GM19193 (cell line): ENCODE data around the gene PIGU.

Source experiments
- POLR2A ChIP-seq: IDR thresholded peaks from 4 replicates; pipeline ENCODE4 v1.6.1; 2011; ENCODE audit not compliant: insufficient read depth, insufficient read length; ENCODE audit errors: extremely low read depth

Gene PIGU

DNA sequence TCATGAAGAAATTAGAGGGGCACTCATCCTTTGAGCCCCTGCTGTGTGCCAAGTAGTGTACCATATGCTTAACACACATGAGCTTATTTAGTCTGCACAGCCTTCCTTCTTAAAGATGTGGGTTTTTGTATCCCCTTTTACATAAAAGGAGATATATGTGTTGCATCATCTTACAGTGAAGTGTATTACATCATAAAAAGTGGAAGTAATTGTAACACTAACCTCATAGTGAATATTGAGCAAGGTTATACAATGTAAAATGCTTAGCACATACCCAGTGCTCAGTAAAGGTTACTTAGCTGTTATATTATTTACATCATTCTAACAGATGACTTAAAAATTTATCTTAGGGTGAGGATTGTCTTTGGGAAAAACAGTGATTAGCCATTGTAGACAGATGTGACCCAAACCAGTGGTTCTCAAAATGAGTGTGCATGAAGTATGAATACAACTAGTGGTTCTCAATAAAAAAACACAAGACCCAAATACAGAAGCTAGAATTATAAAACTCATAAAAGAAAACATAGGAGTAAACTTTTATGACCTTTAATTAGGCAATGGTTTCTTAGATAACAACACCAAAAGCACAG is 3.8 kb upstream of the PIGU start:
- no peak for TF ChIP-seq POLR2A

DNA sequence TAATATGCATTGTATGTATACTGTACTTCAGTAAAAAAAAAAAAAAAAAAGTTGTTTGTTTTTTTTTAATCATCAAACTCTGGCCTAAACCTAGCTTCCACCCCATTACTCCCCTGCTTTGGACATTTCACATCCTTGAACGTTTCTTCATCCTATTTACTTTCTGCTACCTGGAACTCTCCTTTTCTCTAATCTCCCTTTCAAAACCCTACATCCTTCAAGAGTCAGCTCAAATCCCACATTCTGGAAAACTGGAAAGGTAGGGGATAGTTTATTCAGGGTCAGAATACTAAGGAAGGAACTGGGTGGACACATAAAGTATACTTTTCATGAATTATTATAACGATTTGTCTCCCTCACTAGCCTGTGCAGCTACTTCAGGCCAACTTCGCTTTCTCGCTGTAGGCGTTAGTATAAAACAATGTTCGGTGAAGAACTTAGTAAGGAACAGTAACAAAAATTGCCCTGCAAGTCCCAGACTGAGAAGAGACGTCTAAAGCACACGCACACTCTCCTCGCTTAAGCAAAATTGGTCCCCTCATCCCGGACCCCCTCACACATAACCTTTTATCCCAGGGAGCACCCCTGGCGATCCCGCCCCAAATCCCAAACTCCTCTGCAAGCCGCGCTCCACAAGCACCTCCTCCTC is 775 bp downstream of the PIGU start:
- TF ChIP-seq POLR2A = no peak

DNA sequence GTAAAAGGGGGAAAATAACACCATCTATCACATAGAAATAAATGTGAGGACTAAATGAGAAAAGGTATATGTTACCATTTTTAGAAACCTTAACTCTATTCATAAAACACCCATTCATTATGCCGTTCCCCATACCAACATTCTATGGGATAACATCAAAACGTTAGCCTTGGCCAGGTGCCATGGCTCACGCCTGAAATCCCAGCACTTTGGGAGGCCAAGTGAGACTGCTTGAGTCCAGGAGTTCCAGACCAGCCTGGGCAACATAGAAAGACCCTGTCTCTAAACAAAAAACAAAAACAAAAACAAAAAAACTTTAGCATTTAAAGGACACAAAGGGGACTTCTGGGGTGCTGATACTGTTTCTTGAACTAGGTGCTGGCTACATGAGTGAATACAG is 1.3 kb downstream of the PIGU start:
- no peak for TF ChIP-seq POLR2A

DNA sequence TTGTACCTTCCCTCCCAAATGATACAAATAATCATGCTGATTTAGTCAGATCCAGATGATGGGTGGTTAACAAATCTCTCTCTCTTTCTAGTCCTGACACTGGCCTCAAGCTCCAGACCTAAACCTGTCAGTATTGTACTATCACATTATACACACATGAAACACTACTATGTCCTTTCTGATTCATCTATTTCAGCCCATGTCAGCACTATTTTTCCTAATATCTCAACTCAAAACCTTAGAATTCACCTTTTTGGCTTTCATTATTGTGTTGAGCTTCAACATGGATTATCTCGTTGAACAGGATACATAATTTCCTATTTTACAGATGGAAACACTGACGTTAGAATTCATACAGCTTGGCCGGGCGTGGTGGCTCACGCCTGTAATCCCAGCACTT is 3.5 kb downstream of the PIGU start:
- no peak for TF ChIP-seq POLR2A

DNA sequence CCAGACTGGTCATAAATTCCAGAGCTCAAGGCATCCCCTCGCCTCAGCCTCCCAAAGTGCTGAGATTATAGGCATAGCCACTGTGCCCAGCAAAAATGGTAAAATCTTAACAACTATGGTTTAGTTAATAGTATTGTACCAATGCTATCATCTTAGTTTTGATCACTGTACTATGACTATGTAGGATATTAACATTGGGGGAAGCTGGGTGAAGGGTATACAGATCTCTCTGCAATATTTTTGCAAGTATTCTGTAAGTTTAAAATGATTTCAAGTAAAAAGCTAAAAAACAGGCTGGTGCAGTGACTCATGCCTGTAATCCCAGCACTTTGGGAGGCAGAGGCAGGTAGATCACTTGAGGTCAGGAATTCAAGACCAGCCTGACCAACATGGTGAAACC is 7.8 kb downstream of the PIGU start:
- TF ChIP-seq POLR2A = no peak

DNA sequence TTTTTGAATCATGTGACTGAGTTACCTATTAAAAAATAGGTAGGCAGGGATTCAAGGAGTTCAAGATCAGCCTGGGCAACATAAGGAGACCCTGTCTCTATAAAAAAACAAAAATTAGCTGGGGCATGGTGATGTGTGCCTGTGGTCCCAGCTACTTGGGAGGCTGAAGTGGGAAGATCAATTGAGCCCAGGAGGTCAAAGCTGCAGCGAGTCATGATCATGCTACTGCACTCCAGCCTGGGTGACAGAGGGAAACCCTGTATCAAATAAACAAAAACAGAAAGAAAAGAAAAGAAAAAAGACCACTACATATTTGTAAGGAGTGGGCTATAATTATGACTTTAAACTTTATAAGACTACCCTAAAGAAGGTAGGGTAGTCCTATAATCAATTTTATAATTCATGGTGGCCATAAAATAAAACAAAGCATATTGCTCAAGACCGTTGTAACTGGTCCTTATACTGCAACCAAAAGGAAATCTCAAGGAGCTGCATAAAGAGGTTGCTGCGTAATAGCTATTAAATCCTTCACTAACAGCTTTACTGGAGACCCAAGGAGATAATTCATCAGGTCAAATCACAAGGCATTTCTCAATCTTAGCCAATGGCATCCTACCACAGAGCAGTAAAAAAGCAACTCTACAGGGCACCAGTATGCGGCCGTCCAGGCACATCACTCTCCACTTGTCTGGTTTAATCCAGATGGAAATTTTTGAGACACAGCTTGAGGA is 13.5 kb downstream of the PIGU start:
- no peak for TF ChIP-seq POLR2A

DNA sequence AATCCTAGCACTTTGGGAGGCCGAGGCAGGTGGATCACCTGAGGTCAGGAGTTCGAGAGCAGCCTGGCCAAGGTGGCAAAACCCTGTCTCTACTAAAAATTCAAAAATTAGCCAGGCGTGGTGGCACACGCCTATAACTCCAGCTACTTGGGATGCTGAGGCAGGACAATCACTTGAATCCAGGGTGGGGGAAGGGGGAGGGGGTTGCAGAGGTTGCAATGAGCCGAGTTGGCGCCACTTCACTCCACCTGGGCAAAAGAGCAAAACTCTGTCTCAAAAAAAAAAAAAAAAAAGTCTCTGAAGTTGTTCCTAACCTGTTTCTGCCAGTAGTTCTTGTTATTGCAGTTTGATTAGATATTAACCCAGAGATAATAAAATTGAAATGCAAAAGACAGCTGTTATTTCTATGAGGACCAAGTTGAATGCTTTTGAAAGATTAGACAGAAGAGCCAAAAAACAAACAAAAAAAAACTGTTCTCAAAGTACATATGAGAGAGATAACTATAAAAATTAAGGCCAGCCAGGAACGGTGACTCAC is 22.6 kb downstream of the PIGU start:
- no peak for TF ChIP-seq POLR2A

DNA sequence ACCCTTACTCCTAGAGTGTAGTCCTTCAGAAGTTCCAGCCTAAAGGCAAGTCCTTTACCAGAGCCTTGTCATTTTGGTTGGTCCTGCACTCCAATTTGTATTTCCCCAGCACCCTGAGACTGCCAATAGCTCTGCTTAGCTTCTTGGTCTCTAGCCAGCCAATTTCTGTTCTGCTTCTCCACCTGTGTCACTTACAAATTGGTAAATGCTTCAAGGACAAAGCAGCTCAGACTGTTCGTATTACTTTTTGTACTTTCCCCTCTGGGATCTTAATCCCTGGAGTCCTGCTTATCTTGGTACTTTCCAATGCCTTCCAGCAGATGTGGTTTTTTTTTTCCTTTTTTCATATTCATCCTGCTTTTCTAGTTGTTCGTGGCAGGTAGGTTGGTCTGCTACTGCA is 25.7 kb downstream of the PIGU start:
- TF ChIP-seq POLR2A = no peak

DNA sequence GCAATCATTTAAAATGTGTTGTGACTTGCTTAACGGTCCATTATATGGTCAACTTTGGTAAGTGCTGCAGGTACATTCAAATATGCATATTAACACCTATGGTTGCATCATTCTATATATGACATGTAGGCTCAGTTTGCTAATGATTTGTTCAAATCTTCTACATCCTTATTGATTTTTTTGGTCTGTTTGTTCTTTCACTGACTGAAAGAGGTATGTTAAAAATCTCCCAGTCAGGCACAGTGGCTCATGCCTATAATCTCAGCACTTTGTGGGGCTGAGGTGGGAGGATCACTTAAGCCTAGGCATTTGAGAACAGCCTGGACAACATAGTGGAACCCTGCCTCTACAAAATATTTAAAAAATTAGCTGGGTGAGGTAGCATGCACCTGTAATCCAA is 29.2 kb downstream of the PIGU start:
- TF ChIP-seq POLR2A = no peak

DNA sequence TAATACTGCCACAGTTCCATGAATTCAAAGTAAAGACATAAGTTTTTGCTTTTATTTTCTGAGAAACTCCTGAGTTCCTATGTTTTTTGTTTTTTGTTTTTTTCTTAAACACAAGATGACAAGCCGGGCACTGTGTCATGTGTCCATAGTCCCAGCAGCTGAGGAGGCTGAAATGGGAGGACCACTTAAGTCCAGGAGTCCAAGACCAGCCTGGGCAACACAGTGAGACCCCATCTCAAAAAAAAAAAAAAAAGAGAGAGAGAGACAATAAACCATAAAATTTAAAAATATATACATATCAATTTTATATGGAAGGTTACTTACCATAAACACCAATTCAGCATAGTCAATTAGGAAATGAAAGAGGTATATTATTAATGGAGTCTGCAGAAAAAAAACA is 31.9 kb downstream of the PIGU start:
- TF ChIP-seq POLR2A = no peak

DNA sequence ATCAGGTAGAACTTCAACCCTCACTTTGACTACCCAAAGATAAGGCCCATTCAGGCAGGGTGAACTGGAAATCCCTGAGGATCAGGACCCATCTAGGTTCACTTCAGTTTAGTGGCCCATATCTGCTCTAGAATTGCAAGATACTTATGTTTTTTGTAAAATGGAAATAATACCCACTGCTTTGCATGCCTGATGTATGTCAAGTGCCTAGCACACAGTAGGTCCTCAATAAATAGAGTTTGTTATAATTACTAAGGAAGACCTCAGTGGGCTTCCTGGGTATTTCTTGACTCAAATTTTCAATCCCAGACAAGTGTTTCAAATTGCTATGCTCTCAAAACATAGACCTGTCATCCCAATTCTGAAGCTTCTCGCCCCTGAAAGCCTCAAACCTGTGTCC is 32.5 kb downstream of the PIGU start:
- no peak for TF ChIP-seq POLR2A

DNA sequence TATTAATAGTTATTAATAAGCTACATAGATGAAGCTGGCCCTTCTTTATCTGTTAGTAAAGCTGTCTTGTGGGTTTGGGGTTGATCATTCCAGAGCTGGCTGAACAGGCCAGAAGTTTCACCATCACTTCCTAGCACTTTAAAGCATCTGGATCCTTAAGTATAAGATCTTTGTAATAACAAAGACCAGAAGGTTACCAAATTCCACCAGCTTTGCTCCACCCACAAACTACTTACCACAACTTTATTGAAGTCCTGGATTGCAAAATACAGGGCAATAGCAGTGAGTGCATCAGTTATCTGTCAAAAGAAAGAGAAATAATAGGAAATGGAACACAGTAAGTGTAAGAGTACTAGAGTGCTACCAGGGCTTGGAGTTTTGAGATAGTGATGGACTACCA is 33.0 kb downstream of the PIGU start:
- TF ChIP-seq POLR2A = no peak

DNA sequence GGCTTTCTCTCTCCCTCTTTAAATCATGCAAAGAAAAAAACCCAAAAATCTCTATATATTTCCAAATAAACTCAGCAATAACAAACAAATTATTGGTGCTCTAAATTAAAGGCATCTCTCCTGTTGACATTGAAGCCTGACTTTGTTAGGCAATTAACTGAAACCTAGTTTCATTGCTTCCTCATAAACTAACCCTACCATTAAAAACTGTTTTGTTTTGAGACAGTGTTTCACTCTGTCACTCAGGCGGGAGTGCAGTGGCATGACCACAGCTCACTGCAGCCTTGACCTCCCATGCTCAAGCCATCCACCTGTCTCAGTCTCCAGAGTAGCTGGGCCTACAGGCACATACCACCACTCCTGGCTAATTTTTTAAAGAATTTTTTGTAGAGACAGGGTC is 34.9 kb downstream of the PIGU start:
- TF ChIP-seq POLR2A = no peak

DNA sequence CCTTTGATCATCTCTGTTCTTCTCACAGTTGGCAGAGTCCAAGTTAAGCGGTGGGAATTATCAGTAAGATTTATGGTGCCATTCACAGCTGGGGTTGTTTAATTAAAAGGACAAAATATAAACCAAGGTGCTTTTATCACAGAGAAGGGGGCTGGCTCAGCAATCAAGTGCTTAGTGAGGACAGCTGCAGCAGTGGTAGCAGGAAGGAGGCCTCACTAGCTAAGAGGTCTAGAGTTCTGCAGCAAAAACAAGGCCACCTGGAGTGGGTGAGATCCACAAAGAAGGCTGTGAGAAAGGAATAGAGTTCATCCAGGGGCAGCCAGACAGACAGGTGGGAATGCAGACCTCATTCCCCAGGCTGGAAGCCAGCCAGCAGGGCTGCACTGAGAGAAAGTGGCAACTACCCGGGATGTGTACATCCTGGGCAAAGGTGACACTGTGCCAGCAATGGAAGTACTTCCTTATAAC is 37.1 kb downstream of the PIGU start:
- no peak for TF ChIP-seq POLR2A

DNA sequence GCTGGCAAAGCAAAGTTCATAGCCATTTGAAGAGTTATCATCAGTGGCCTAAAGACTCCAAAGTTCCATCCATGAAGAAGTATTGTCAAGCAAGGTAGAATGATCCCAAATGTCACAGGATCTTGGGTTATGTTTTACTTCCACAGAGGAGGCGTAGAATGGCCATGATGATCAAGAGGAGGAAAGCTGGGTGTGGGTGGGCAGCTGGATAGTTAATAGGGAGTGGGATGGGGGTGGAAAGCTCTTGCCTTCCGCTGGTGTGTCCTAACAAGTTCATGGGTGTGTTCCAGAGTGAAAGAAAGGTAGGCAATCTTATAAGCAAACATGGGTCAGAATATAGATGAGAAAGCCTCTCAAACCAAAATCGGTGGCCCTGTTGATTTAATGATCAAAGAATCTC is 38.4 kb downstream of the PIGU start:
- no peak for TF ChIP-seq POLR2A

DNA sequence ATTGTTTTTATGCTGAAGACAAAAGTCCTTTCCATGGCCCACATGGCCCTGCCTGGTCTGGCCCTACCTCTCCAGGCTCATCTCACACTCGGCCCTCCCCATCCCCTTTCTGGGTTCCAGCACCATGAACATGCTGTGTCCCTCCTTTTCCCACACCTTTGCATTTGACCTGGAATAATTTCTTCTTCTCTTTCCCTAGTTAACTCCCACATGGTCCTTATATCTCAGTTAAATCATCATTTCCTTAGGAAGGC is 38.9 kb downstream of the PIGU start:
- no peak for TF ChIP-seq POLR2A

DNA sequence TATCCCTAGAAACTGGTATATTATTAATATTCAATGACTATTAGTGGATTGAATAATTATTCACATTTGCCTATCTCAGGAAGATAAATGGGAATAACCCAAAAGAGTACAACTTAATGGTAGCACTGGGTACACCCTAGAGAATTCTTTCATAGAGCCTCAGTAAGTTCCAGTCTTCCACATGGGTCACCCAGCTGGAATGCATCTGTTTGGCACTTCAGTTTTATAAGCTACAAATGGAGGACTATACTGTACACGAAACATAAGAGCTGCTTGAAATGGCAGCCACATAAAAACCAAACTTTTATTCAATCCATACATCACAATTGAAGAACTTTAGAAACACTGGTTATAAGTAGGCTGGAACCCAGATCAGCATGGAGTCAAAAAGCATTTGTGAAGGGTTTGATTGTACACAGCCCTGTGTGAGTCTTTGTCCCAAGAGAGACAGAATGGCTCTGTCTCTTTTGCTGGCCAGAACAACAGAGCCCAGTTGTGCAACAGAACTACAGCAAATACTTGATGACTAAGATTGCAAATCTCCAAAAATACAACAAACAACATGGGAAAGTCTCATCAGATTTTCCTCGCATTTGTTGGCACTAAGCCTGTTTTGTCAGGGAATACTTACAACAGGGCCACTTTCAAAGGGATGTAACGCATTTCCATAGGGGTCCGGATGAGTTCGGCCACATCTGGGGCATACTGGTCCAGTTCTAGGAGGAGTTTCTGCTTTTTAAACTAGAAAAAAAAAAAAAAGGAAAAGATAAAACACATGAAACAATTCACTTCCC is 39.5 kb downstream of the PIGU start:
- TF ChIP-seq POLR2A = no peak
